Stomach smooth muscle (tissue), 2 donors: ENCODE data around the gene PARL.

Source experiments
- H3K27ac ChIP-seq: one replicate; pipeline ENCODE4 v1.7.0; 2013; ENCODE audit warnings: mild to moderate bottlenecking, low read length, inconsistent platforms
- H3K27me3 ChIP-seq, 2 donors: one replicate each; pipeline ENCODE4 v1.7.0; 2013; ENCODE audit warnings: low read length in 2 of 2; ENCODE audit not compliant: insufficient read depth in 2 of 2, control insufficient read depth in 1 of 2
- H3K36me3 ChIP-seq, 2 donors: one replicate each; pipeline ENCODE4 v1.7.0; 2013; ENCODE audit warnings: low read length in 2 of 2; ENCODE audit not compliant: control insufficient read depth in 2 of 2, insufficient read depth in 2 of 2
- H3K4me1 ChIP-seq: one replicate; pipeline ENCODE4 v1.7.0; 2013; ENCODE audit warnings: low read length; ENCODE audit not compliant: control insufficient read depth, insufficient read depth
- H3K4me3 ChIP-seq, 2 donors: one replicate each; pipeline ENCODE4 v1.7.0; 2013; ENCODE audit warnings: low read length in 2 of 2
- H3K9ac ChIP-seq, 2 donors: one replicate each; pipeline ENCODE4 v1.7.0; 2013; ENCODE audit warnings: low read length in 2 of 2, mild to moderate bottlenecking in 1 of 2
- H3K9me3 ChIP-seq, 2 donors: one replicate each; pipeline ENCODE4 v1.7.0; 2013; ENCODE audit warnings: low read length in 2 of 2; ENCODE audit not compliant: control insufficient read depth in 2 of 2
- donor health status: healthy.
- donor health status: Pancreatic carcinoma.

PARL gene

DNA sequence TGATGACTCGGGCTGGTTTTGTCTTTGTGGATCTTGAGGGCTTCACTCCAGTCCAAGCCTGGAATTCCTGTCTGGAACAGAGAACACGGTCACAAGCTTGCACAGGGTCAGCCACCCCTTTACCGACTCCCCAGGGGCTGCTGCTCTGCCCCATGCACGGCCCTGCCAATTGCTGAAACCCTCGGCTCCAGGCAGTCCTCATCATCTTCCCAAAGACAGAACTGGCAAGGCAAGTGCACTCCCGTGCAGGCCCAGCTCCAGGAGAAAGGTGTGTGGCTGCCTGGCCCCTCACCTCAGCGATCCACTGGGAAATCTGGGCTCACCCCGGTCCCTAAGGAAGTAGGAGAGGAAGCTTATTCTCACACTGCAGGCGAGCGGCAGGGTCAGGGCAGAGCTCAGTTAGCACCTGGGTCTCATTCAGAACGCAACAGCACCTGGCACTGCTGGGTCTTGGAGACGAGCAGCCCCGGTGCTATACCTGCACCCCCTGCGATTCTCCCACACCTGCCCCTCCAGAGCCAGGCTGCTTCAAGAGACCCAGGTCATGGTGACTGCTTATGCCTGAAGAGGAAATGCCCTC, 66.5 kb downstream of the PARL start:
- no peaks in the 10 kb centered on the region for H3K9me3 ChIP-seq
- no peak overlapping the region for H3K9ac ChIP-seq
- H3K27me3 ChIP-seq: no peaks in the 10 kb centered on the region
- no peaks in the 10 kb centered on the region for H3K4me1 ChIP-seq
- no peak overlapping the region for H3K4me3 ChIP-seq
- H3K27ac ChIP-seq: no peak overlapping the region
- peaks cover 0 to 10% of the 10 kb centered on the region in 2 donors for H3K36me3 ChIP-seq

GRCh38 chr3:183817639-183818038, 67.0 kb downstream of the PARL start:
- peaks cover 0 to 10% of the 10 kb centered on the region in 2 donors for H3K36me3 ChIP-seq
- no peaks in the 10 kb centered on the region for H3K9me3 ChIP-seq
- H3K4me1 ChIP-seq: no peaks in the 10 kb centered on the region
- no peak overlapping the region for H3K27ac ChIP-seq
- no peak overlapping the region for H3K4me3 ChIP-seq
- no peak overlapping the region for H3K9ac ChIP-seq
- no peaks in the 10 kb centered on the region for H3K27me3 ChIP-seq

DNA sequence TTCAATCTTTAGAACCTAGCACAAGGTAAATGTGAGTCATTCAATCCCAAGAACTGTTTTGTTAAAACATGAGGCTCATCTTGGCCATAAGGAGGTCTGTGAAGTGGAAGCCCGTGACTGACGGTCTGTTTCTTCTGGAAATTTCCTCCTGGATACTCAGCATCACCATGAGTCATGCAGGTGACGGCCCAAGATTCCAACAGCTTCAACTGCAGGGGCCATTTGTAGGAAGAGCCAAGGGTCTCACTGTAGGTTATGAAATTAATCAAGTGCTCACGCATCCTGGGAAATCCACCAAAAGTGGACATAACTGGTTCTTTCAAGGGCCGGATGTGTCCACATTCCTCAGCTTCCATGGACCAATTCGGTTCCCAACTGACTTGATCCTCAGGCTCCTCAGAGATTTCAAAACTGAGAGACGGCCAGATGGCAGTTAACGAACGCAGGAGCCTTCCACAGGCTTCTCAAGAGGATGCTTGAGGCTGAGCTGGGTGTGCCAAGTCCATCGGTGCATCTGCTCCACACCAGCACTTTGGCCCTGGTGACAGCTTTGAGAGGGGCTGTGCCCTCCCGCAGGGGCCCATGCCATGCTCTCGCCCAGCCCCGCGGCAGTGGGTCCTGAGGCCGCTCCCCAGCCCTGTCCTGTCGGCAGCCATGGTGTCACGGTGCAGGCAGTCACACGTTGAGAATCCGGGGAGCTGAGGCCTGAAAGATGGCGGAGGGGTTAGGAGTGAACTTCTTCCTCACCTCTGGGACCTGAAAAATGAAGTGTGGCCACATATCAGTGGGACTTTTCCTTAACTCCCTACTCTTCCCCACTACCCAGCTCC, 67.8 kb downstream of the PARL start:
- Histone ChIP-seq H3K9me3 (no peaks in the 10 kb centered on the region), H3K4me3 (no peak overlapping the region), H3K4me1 (no peaks in the 10 kb centered on the region), H3K27ac (no peak overlapping the region), H3K9ac (no peak overlapping the region), H3K36me3 (peaks cover 0 to 10% of the 10 kb centered on the region in 2 donors), H3K27me3 (no peaks in the 10 kb centered on the region)

- no peak overlapping the region for H3K4me3 ChIP-seq
- no peaks in the 10 kb centered on the region for H3K4me1 ChIP-seq
- no peak overlapping the region for H3K9ac ChIP-seq
- no peak overlapping the region for H3K27ac ChIP-seq
- H3K36me3 ChIP-seq: peaks cover 2 to 13% of the 10 kb centered on the region in 2 donors
- H3K27me3 ChIP-seq: no peaks in the 10 kb centered on the region
- no peaks in the 10 kb centered on the region for H3K9me3 ChIP-seq
These were observed 68.7 kb downstream of the PARL start for GRCh38 chr3:183815951-183816475.

- H3K9me3 ChIP-seq: no peaks in the 10 kb centered on the region
- H3K27ac ChIP-seq: no peak overlapping the region
- H3K4me3 ChIP-seq: no peak overlapping the region
- H3K36me3 ChIP-seq: peaks cover 7 to 16% of the 10 kb centered on the region in 2 donors
- no peaks in the 10 kb centered on the region for H3K27me3 ChIP-seq
- H3K4me1 ChIP-seq: no peaks in the 10 kb centered on the region
- no peak overlapping the region for H3K9ac ChIP-seq
These were observed 69.1 kb downstream of the PARL start for GRCh38 chr3:183815563-183815940.

DNA sequence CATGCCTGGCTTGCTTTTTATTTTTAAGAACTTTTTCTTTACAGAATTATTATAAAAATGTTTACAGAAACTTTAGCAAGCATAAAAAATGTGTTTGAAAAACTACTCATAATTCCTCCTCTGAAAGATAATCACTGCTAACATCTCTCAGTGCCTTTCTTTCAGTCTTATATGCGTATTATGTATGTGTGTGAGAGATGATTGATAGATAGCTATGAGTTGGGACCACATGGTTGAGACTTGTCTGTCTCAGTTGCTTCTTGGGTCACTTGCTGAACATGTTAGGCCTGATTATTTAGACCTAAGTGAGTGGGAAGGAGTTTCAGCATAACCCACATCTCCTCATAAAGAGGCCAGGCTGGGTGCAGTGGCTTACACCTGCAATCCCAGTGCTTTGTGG, 70.4 kb downstream of the PARL start:
- H3K9ac ChIP-seq: no peak overlapping the region

GRCh38 chr3:183812761-183813445, 71.8 kb downstream of the PARL start:
- H3K27ac ChIP-seq: no peak overlapping the region
- H3K4me3 ChIP-seq: no peak overlapping the region
- H3K9me3 ChIP-seq: no peaks in the 10 kb centered on the region
- H3K27me3 ChIP-seq: no peaks in the 10 kb centered on the region
- peaks cover 28 to 36% of the 10 kb centered on the region in 2 donors for H3K36me3 ChIP-seq
- no peaks in the 10 kb centered on the region for H3K4me1 ChIP-seq
- no peak overlapping the region for H3K9ac ChIP-seq

More for the DNA sequence above, 70.4 kb downstream of the PARL start:
- peaks cover 20 to 29% of the 10 kb centered on the region in 2 donors for H3K36me3 ChIP-seq
- no peaks in the 10 kb centered on the region for H3K27me3 ChIP-seq
- H3K27ac ChIP-seq: no peak overlapping the region
- no peaks in the 10 kb centered on the region for H3K4me1 ChIP-seq
- H3K9me3 ChIP-seq: no peaks in the 10 kb centered on the region
- H3K4me3 ChIP-seq: no peak overlapping the region

- H3K9me3 ChIP-seq: no peaks in the 10 kb centered on the region
- H3K27me3 ChIP-seq: no peaks in the 10 kb centered on the region
- no peak overlapping the region for H3K4me3 ChIP-seq
- H3K9ac ChIP-seq: no peak overlapping the region
- no peak overlapping the region for H3K27ac ChIP-seq
- peaks cover 40 to 47% of the 10 kb centered on the region in 2 donors for H3K36me3 ChIP-seq
- no peaks in the 10 kb centered on the region for H3K4me1 ChIP-seq
These were observed 73.0 kb downstream of the PARL start for GRCh38 chr3:183811638-183812037.

- Histone ChIP-seq H3K4me3 (no peak overlapping the region), H3K9me3 (no peaks in the 10 kb centered on the region), H3K27ac (no peak overlapping the region), H3K4me1 (no peaks in the 10 kb centered on the region), H3K36me3 (peaks cover 44 to 46% of the 10 kb centered on the region in 2 donors), H3K9ac (no peak overlapping the region), H3K27me3 (no peaks in the 10 kb centered on the region)
These were observed 73.8 kb downstream of the PARL start for GRCh38 chr3:183810643-183811594.

DNA sequence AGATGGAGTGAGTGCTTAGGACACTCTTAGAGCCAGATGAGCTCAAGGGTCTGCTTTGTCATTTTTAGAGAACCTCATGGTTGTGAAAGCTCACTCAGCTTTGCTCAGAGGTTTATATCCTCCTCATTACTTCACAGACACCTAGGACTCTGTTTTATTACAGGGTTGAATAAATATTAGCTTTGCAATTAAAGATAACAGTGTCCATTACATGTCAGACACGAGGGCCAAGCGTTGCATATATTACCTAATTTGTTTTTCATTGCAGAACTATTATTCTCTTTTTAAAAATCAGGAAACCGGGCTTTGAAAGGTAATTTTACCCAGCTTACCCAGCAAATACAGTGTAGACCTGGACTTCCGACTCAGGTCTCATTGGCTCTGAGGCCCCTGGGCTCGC, 75.4 kb downstream of the PARL start:
- Histone ChIP-seq H3K4me3 (no peak overlapping the region), H3K4me1 (no peaks in the 10 kb centered on the region), H3K27ac (no peak overlapping the region), H3K9me3 (no peaks in the 10 kb centered on the region), H3K27me3 (no peaks in the 10 kb centered on the region), H3K9ac (no peak overlapping the region), H3K36me3 (peaks cover 51 to 52% of the 10 kb centered on the region in 2 donors)
